Adrenal gland (tissue), 12 donors: ENCODE results near the gene GRM8. TPM values are rescaled to one million over a fixed set of nuclear protein-coding genes. Genes with fewer than 3 reads are reported as not detected.

ENCODE experiments used
- DNase-seq, 7 donors: peaks; one replicate each; pipeline ENCODE4 v3.0.0-alpha.2; 2019 to 2020
- H3K27ac ChIP-seq, 5 donors: fragments of 200-600 bp; sonication (generic) in 4 of 5; 1 replicate in 3 of 5; 2 replicates in 2 of 5; pipeline versions ENCODE4 v1.5.1 to v1.8.0; 2016 to 2020; ENCODE audit warnings: mild to moderate bottlenecking in 1 of 5
- H3K27me3 ChIP-seq: fragments of 200-600 bp; 2 replicates; pipeline ENCODE4 v1.8.0; 2021
- H3K36me3 ChIP-seq, 2 donors: fragments of 200-600 bp; replicated peaks in 1 of 2; 1 replicate in 1 of 2; 2 replicates in 1 of 2; pipeline versions ENCODE4 v1.5.1 to v1.8.0; 2018 to 2022
- H3K4me1 ChIP-seq, 2 donors: fragments of 200-600 bp; replicated peaks in 1 of 2; 1 replicate in 1 of 2; 2 replicates in 1 of 2; pipeline versions ENCODE4 v1.5.1 to v1.8.0; 2018 to 2021
- H3K4me3 ChIP-seq, 4 donors: fragments of 200-600 bp; sonication (generic) in 3 of 4; one replicate each; pipeline ENCODE4 v1.5.1; 2016 to 2018
- H3K9me3 ChIP-seq, 3 donors: fragments of 200-600 bp; sonication (generic) in 1 of 3; replicated peaks in 1 of 3; 1 replicate in 2 of 3; 2 replicates in 1 of 3; pipeline versions ENCODE4 v1.5.1 to v1.8.0; 2016 to 2021
- POLR2A ChIP-seq, 2 donors: fragments of 450-650 bp; IDR thresholded peaks; one replicate each; pipeline ENCODE4 v1.6.1; 2017; ENCODE audit warnings: antibody characterized with exemption in 2 of 2, mild to moderate bottlenecking in 2 of 2, moderate library complexity in 1 of 2
- WGBS, 4 donors: extraction: QIAGEN DNeasy Blood & Tissue Kit in 2 of 4; methylation state at CpG; one replicate each; pipeline versions ENCODE4 v1.1.5 to v1.1.7; 2013 to 2017; 5-methylcytosine and 5-hydroxymethylcytosine counted together
- intact Hi-C, 2 donors: fragments of 100-400 bp; cut with DNase I; formaldehyde crosslinking; loops; one replicate each; pipeline versions ENCODE4 v1.14.1 to v1.15.0; 2022 to 2023
- polyA plus RNA-seq, 3 donors: library from polyadenylated mRNA; stranded (reverse); fragments of 200-250 nt in 2 of 3; fragments of 350-450 nt in 1 of 3; fragmentation: Illumina TruSeq in 1 of 3; extraction: RNeasy Lipid Tissue Mini Kit (QIAGEN cat#74804) in 1 of 3; gene quantifications; one replicate each; pipeline ENCODE4 v1.2.3, GENCODE V29; 2013 to 2014
- total RNA-seq, 9 donors: library from RNA; depleted of rRNA in 4 of 9; stranded (reverse); fragments of >200 nt in 4 of 9; fragments of 120-200 nt in 1 of 9; fragmentation: NEBNext Ultra II Directional in 1 of 9; extraction: Animal tissue kit (Norgen Biotek cat#: 25700) in 1 of 9; gene quantifications; one replicate each; pipeline versions ENCODE4 v1.1.0 to v1.2.4, GENCODE V29; 2013 to 2023
- TF ChIP-seq, protein P1 (sequence below), 6 experiments: fragments of 450-650 bp in 4 of 6; fragments of 200-600 bp in 2 of 6; sonication (generic) in 1 of 6; IDR thresholded peaks; 1 replicate in 5 of 6; 2 replicates in 1 of 6; pipeline versions ENCODE4 v1.5.1 to v1.8.0; 2016 to 2021; ENCODE audit warnings: antibody characterized with exemption in 6 of 6, mild to moderate bottlenecking in 2 of 6, moderate library complexity in 1 of 6
- donor health status: healthy with polysubstance abuse.
- donor health status: Bipolar disorder and iron deficiency.
- donor health status: DM: yes; HTN: yes; CAD: no.
- donor health status: DM: no; HTN: no; CAD: no.
- donor health status: DM: no; HTN: no; CAD: no.
- donor health status: DM: yes; HTN: yes; CAD: no.

GRM8 gene
- total and polyA plus RNA-seq, 12 donors: 0.10 to 2.5 (median 0.92) TPM; not detected in 5

GRCh38 chr7:126440542-126440941, 812.2 kb downstream of the GRM8 start:
- no peaks in the 10 kb centered on the region for H3K27me3 ChIP-seq
- WGBS, 4 donors: 63 to 94% (median 91%) methylated on average over 2 of the region's 2 CpGs
- H3K4me3 ChIP-seq: no peak overlapping the region
- no peaks in the 10 kb centered on the region for H3K9me3 ChIP-seq
- TF ChIP-seq POLR2A (IDR thresholded peaks at IDR 0.05): no peak
- TF ChIP-seq, protein P1, sequence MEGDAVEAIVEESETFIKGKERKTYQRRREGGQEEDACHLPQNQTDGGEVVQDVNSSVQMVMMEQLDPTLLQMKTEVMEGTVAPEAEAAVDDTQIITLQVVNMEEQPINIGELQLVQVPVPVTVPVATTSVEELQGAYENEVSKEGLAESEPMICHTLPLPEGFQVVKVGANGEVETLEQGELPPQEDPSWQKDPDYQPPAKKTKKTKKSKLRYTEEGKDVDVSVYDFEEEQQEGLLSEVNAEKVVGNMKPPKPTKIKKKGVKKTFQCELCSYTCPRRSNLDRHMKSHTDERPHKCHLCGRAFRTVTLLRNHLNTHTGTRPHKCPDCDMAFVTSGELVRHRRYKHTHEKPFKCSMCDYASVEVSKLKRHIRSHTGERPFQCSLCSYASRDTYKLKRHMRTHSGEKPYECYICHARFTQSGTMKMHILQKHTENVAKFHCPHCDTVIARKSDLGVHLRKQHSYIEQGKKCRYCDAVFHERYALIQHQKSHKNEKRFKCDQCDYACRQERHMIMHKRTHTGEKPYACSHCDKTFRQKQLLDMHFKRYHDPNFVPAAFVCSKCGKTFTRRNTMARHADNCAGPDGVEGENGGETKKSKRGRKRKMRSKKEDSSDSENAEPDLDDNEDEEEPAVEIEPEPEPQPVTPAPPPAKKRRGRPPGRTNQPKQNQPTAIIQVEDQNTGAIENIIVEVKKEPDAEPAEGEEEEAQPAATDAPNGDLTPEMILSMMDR (IDR thresholded peaks at IDR 0.05): no peak
- no peak for DNase-seq
- H3K4me1 ChIP-seq: peaks cover 0 to 4% of the 10 kb centered on the region in 2 donors
- intact Hi-C loops: no loop called here
- H3K27ac ChIP-seq: no peak overlapping the region
- no peaks in the 10 kb centered on the region for H3K36me3 ChIP-seq

DNA sequence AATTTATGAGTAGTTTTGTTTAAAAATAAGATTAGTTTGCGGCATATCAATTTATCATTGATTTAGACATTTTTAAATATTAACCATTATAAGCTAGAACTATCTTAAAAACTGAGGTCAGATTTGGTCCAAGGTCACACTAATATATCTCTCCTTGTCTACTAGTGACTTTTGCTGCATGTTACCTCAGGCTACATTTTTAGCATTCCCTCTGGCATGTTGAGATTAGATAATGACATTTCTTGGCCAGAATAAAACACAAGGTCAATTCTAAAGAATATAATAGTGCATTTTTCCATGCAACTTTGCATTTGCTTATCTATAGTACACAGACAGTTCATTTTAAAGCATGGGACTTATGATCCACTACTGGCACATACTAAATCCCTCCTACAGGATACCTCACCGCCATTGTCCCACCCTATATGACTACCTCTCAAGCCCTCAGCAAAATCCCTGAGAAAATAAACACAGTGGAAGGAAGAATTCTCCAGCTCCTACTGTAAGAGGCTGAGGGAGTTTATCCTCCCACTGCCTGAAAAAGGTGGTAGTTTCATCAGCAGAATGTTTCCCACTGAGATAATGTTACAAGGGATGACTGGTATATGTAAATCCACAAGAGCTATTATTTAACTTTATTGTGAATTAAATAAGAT, 816.4 kb downstream of the GRM8 start:
- H3K4me1 ChIP-seq: peaks cover 0 to 4% of the 10 kb centered on the region in 2 donors
- TF ChIP-seq POLR2A (IDR thresholded peaks at IDR 0.05): no peak
- TF ChIP-seq, protein P1 (IDR thresholded peaks at IDR 0.05): no peak
- no peak for DNase-seq
- intact Hi-C loops: no loop called here
- H3K27me3 ChIP-seq: no peaks in the 10 kb centered on the region
- no peaks in the 10 kb centered on the region for H3K9me3 ChIP-seq
- H3K4me3 ChIP-seq: no peak overlapping the region
- H3K27ac ChIP-seq: no peak overlapping the region
- H3K36me3 ChIP-seq: no peaks in the 10 kb centered on the region
- 22 to 39% (median 24%) methylated on average over 2 of the region's 2 CpGs for WGBS, 4 donors

- Histone ChIP-seq H3K9me3 (no peaks in the 10 kb centered on the region), H3K27ac (no peak overlapping the region), H3K4me1 (no peaks in the 10 kb centered on the region), H3K27me3 (no peaks in the 10 kb centered on the region), H3K36me3 (no peaks in the 10 kb centered on the region), H3K4me3 (no peak overlapping the region)
- DNase-seq: no peak
- intact Hi-C loops: no loop called here
- TF ChIP-seq POLR2A (IDR thresholded peaks at IDR 0.05): no peak
- TF ChIP-seq, protein P1 (IDR thresholded peaks at IDR 0.05): no peak
- 80 to 97% (median 86%) methylated on average over 1 of the region's 1 CpG for WGBS, 4 donors
Observed at GRCh38 chr7:126426652-126427051, 826.1 kb downstream of the GRM8 start.

DNA sequence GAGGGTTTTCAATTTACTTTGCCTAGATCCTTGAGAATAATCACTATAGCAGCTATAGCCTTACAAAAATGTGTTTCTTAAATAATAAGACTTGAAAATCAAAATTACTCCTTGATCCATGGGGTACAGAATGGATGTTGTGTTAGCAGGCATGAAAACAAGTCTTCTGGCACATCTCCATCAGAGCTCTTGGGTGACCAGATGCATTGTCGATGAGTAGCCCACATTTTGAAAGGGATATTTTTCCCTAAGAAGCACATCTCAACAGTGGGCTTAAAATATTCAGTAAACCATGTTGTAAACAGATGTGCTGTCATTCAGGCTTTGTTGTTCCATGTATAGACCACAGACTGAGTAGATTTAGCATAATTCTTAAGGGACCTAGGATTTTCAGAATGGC, 827.8 kb downstream of the GRM8 start:
- no peak for TF ChIP-seq POLR2A (IDR thresholded peaks at IDR 0.05)
- TF ChIP-seq, protein P1 (IDR thresholded peaks at IDR 0.05): no peak
- Histone ChIP-seq H3K4me3 (no peak overlapping the region), H3K36me3 (no peaks in the 10 kb centered on the region), H3K9me3 (no peaks in the 10 kb centered on the region), H3K27me3 (no peaks in the 10 kb centered on the region), H3K4me1 (no peaks in the 10 kb centered on the region), H3K27ac (no peak overlapping the region)
- DNase-seq: no peak
- 75 to 92% (median 84%) methylated on average over 1 of the region's 1 CpG for WGBS, 4 donors
- intact Hi-C loops: no loop called here
